HepG2 (cell line): ENCODE measurements around the gene ADCYAP1R1. TPM values are rescaled to one million over a fixed set of nuclear protein-coding genes. Genes with fewer than 3 reads are reported as not detected.

ENCODE experiments used
- ATAC-seq: fragments of 200-7000 bp; cut with Tn5 transposase; 3 replicates; pipeline ENCODE4 v1.9.1; 2020; ENCODE audit warnings: mild to moderate bottlenecking, moderate library complexity
- BruUV-seq: library from RNA; stranded (reverse); fragments of 400-500 nt; replicated peaks from 2 replicates; lab custom pipeline; 2021; lab: Mats Ljungman, UMichigan
- CTCF ChIA-PET: fragments of 300-600 bp; formaldehyde crosslinking; extraction: SDS; loops from one replicate; lab custom pipeline; 2021; ENCODE audit warnings: low total read pairs, inconsistent platforms, low intra/inter-chr PET ratio; lab: Yijun Ruan, JAX
- POLR2A ChIA-PET: fragments of 350-600 bp; sonication (Branson Sonifier 250); formaldehyde crosslinking; loops from one replicate; lab custom pipeline; 2020; ENCODE audit warnings: antibody characterized with exemption, inconsistent platforms; lab: Yijun Ruan, JAX
- DNase-seq: peaks from one replicate; pipeline ENCODE4 v3.0.0-alpha.2; 2015; ENCODE audit warnings: low spot score
- FAIRE-seq: peaks from 3 replicates; lab custom pipeline; 2011; peaks lifted over from hg19 to GRCh38; lab: Jason Lieb, UNC
- H2AFZ ChIP-seq: one replicate; pipeline ENCODE4 v1.6.1; 2011; ENCODE audit warnings: low read length, inconsistent platforms
- H3K27ac ChIP-seq: fragments of 300-600 bp; 3 replicates; pipeline ENCODE4 v1.8.0; 2011; ENCODE audit warnings: mixed run types, mild to moderate bottlenecking, mixed read lengths, low read length, inconsistent platforms; ENCODE audit not compliant: insufficient read depth; ENCODE audit errors: extremely low read length
- H3K27me3 ChIP-seq, 2 experiments: fragments of 200-600 bp in 1 of 2; 2 replicates in 1 of 2; 3 replicates in 1 of 2; pipeline versions ENCODE4 v1.6.0 to v1.8.0; 2011; ENCODE audit warnings: low read length in 2 of 2, mild to moderate bottlenecking in 2 of 2, moderate library complexity in 2 of 2, inconsistent platforms in 1 of 2; ENCODE audit not compliant: insufficient read depth in 2 of 2, control insufficient read depth in 1 of 2
- H3K36me3 ChIP-seq, 2 experiments: fragments of 200-600 bp in 1 of 2; replicated peaks in 1 of 2; 2 replicates in 1 of 2; 3 replicates in 1 of 2; pipeline versions ENCODE4 v1.5.1 to v1.8.0; 2011; ENCODE audit warnings: low read length in 2 of 2, inconsistent platforms in 1 of 2; ENCODE audit not compliant: insufficient read depth in 2 of 2, control insufficient read depth in 1 of 2
- H3K4me1 ChIP-seq: 2 replicates; pipeline ENCODE4 v1.5.1; 2012; ENCODE audit warnings: low read length, inconsistent platforms; ENCODE audit not compliant: insufficient read depth
- H3K4me2 ChIP-seq: 2 replicates; pipeline ENCODE4 v1.6.0; 2011; ENCODE audit warnings: low read depth, low read length, inconsistent platforms
- H3K4me3 ChIP-seq, 3 experiments: fragments of 200-600 bp in 1 of 3; sonication (generic), shearing (Covaris generic) in 1 of 3; replicated peaks in 1 of 3; 2 replicates each; pipeline ENCODE4 v1.5.1; 2011 to 2016; ENCODE audit warnings: low read length in 3 of 3, inconsistent platforms in 2 of 3, low read depth in 2 of 3, mild to moderate bottlenecking in 2 of 3, control low read depth in 1 of 3, mixed read lengths in 1 of 3; ENCODE audit not compliant: insufficient read depth in 1 of 3
- H3K79me2 ChIP-seq: one replicate; pipeline ENCODE4 v1.6.1; 2011; ENCODE audit warnings: low read length, inconsistent platforms; ENCODE audit not compliant: insufficient read depth
- H3K9ac ChIP-seq: 2 replicates; pipeline ENCODE4 v1.6.0; 2011; ENCODE audit warnings: mild to moderate bottlenecking, low read depth, low read length, inconsistent platforms; ENCODE audit not compliant: insufficient read depth
- H3K9me3 ChIP-seq: 2 replicates; pipeline ENCODE4 v1.5.1; 2012; ENCODE audit warnings: mild to moderate bottlenecking, low read length
- H4K20me1 ChIP-seq: 2 replicates; pipeline ENCODE4 v1.6.0; 2011; ENCODE audit warnings: inconsistent platforms, mild to moderate bottlenecking, low read length, moderate library complexity; ENCODE audit not compliant: insufficient read depth
- AHR ChIP-seq: IDR thresholded peaks from 2 replicates; pipeline ENCODE4 v1.6.1; 2018; ENCODE audit warnings: missing genetic modification reagents, missing compliant biosample characterization
- CC2D1A ChIP-seq: sonication (generic); formaldehyde crosslinking; IDR thresholded peaks from 2 replicates; pipeline ENCODE4 v1.8.1; 2023; ENCODE audit warnings: mild to moderate bottlenecking, missing genetic modification reagents
- CEBPG ChIP-seq: IDR thresholded peaks from 2 replicates; pipeline ENCODE4 v1.6.1; 2016
- GZF1 ChIP-seq: sonication (generic); formaldehyde crosslinking; IDR thresholded peaks from 2 replicates; pipeline ENCODE4 v1.5.1; 2020; ENCODE audit warnings: mild to moderate bottlenecking, missing genetic modification reagents
- KDM5B ChIP-seq: sonication (generic); formaldehyde crosslinking; IDR thresholded peaks from 2 replicates; pipeline ENCODE4 v1.4.0; 2020; ENCODE audit warnings: missing genetic modification reagents, mild to moderate bottlenecking, borderline replicate concordance
- MED13 ChIP-seq: sonication (generic); formaldehyde crosslinking; IDR thresholded peaks from 2 replicates; pipeline ENCODE4 v1.5.0; 2020; ENCODE audit warnings: missing genetic modification reagents
- NR1H2 ChIP-seq: sonication (generic); formaldehyde crosslinking; IDR thresholded peaks from 2 replicates; pipeline ENCODE4 v1.8.1; 2022; ENCODE audit warnings: low read depth, missing genetic modification reagents, borderline replicate concordance
- REL ChIP-seq: sonication (generic); formaldehyde crosslinking; conservative IDR thresholded peaks from 2 replicates; pipeline ENCODE4 v1.8.0; 2022; ENCODE audit warnings: mild to moderate bottlenecking, missing genetic modification reagents, moderate library complexity
- RNF2 ChIP-seq: fragments of 450-650 bp; conservative IDR thresholded peaks from 2 replicates; pipeline ENCODE4 v1.6.1; 2016; ENCODE audit warnings: low read depth
- SETDB1 ChIP-seq: sonication (generic); formaldehyde crosslinking; IDR thresholded peaks from 2 replicates; pipeline ENCODE4 v1.5.1; 2020; ENCODE audit warnings: missing genetic modification reagents, mild to moderate bottlenecking, borderline replicate concordance
- STAG1 ChIP-seq: sonication (generic); formaldehyde crosslinking; IDR thresholded peaks from 2 replicates; pipeline ENCODE4 v1.4.0; 2020; ENCODE audit warnings: missing genetic modification reagents
- TOE1 ChIP-seq: sonication (generic); formaldehyde crosslinking; IDR thresholded peaks from 2 replicates; pipeline ENCODE4 v1.4.0; 2020; ENCODE audit warnings: mild to moderate bottlenecking, missing genetic modification reagents
- WIZ ChIP-seq: sonication (generic); formaldehyde crosslinking; IDR thresholded peaks from 2 replicates; pipeline ENCODE4 v1.5.1; 2020; ENCODE audit warnings: mild to moderate bottlenecking, missing genetic modification reagents
- ZKSCAN8 ChIP-seq: IDR thresholded peaks from 2 replicates; pipeline ENCODE4 v1.6.1; 2016; ENCODE audit warnings: borderline replicate concordance, missing genetic modification reagents, missing compliant biosample characterization
- ZNF143 ChIP-seq: sonication (generic); formaldehyde crosslinking; IDR thresholded peaks from 2 replicates; pipeline ENCODE4 v1.4.0; 2020; ENCODE audit warnings: missing genetic modification reagents
- ZNF317 ChIP-seq: sonication (generic); formaldehyde crosslinking; IDR thresholded peaks from 2 replicates; pipeline ENCODE4 v1.5.0; 2020; ENCODE audit warnings: mild to moderate bottlenecking, missing genetic modification reagents
- ZNF367 ChIP-seq: sonication (generic); formaldehyde crosslinking; IDR thresholded peaks from 2 replicates; pipeline ENCODE4 v1.4.0; 2020; ENCODE audit warnings: missing genetic modification reagents, borderline replicate concordance
- ZNF484 ChIP-seq: sonication (generic); formaldehyde crosslinking; IDR thresholded peaks from 2 replicates; pipeline ENCODE4 v1.5.1; 2020; ENCODE audit warnings: mild to moderate bottlenecking, low read depth, missing genetic modification reagents, borderline replicate concordance
- ZNF564 ChIP-seq: sonication (generic); formaldehyde crosslinking; IDR thresholded peaks from 2 replicates; pipeline ENCODE4 v1.8.1; 2023; ENCODE audit warnings: mild to moderate bottlenecking, missing genetic modification reagents
- ZNF850 ChIP-seq: sonication (generic); formaldehyde crosslinking; conservative IDR thresholded peaks from 2 replicates; pipeline ENCODE4 v1.9.0; 2021; ENCODE audit warnings: mild to moderate bottlenecking, missing genetic modification reagents
- ZSCAN29 ChIP-seq: sonication (generic); formaldehyde crosslinking; conservative IDR thresholded peaks from 2 replicates; pipeline ENCODE4 v1.4.0; 2020; ENCODE audit warnings: mild to moderate bottlenecking, missing genetic modification reagents
- WGBS: methylation state at CpG from one replicate; pipeline ENCODE4 v1.1.6; 2017; ENCODE audit warnings: low lambda C conversion rate; 5-methylcytosine and 5-hydroxymethylcytosine counted together
- in situ Hi-C: cut with HindIII; loops from 2 replicates; pipeline ENCODE4 v1.10.0; 2017; ENCODE audit warnings: low pct_unique_long_range_greater_than_20kb; ENCODE audit not compliant: extremely low pct_ligation_motif_present
- intact Hi-C: fragments of 100-400 bp; cut with micrococcal nuclease; formaldehyde crosslinking; loops from one replicate; pipeline ENCODE4 v1.10.0; 2022; ENCODE audit not compliant: unreplicated experiment
- polyA plus RNA-seq, 8 experiments: library from polyadenylated mRNA; depleted of rRNA in 3 of 8; stranded (reverse) in 7 of 8; unstranded in 1 of 8; fragments of >200 nt; fragmentation: Illumina TruSeq in 4 of 8; extraction: Trizol in 4 of 8; gene quantifications; 2 replicates each; pipeline versions ENCODE4 v1.2.1 to v1.2.3, GENCODE V29; 2011 to 2016; ENCODE audit warnings: low read depth in 4 of 8, missing spikeins in 1 of 8, mixed read lengths in 1 of 8; ENCODE audit not compliant: insufficient read depth in 1 of 8
- total RNA-seq, 5 experiments: library from RNA; depleted of rRNA; stranded (reverse); fragments of >200 nt; fragmentation: Illumina TruSeq; extraction: Trizol; gene quantifications; 2 replicates each; pipeline ENCODE4 v1.2.3, GENCODE V29; 2016; ENCODE audit warnings: low read depth in 1 of 5
- TF ChIP-seq, protein P1 (sequence below): sonication (generic); formaldehyde crosslinking; IDR thresholded peaks from 2 replicates; pipeline ENCODE4 v1.5.0; 2020; ENCODE audit warnings: mild to moderate bottlenecking, missing genetic modification reagents

Gene ADCYAP1R1
- total and polyA plus RNA-seq, 2 of the 13 experiments (the other 11 are each of a cell fraction or from before 2014, with no cell fraction given): not detected

DNA sequence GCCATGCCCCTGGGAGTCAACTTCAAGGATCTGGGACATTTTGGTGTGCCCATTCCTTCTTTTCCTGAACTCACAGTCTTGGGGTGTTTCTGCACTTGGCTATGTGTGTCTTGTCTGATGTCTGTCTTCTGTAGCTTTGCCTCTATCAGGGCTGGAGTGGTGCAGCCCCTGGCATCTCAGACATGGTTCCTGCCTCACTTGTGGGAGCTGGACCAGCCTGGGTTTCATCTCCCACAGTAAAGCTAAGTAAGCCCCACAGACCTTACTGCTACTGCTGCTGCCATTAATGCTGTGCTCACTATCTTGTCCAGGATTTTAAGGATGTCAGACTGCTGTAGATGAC is 59.0 kb downstream of the ADCYAP1R1 start:
- DNase-seq: no peak
- no peak for FAIRE-seq
- H4K20me1 ChIP-seq: no peaks in the 10 kb centered on the region
- no peak overlapping the region for H2AFZ ChIP-seq
- H3K4me1 ChIP-seq: no peaks in the 10 kb centered on the region
- no peaks in the 10 kb centered on the region for H3K79me2 ChIP-seq
- H3K4me2 ChIP-seq: no peak overlapping the region
- H3K9ac ChIP-seq: no peak overlapping the region
- no peaks in the 10 kb centered on the region for H3K36me3 ChIP-seq
- H3K4me3 ChIP-seq: no peak overlapping the region
- ChIA-PET CTCF (no interaction called here), POLR2A (no interaction called here)
- no peak for TF ChIP-seq NR1H2
- TF ChIP-seq GZF1 (CRISPR knock-in tag): no peak
- no peak for TF ChIP-seq CEBPG (CRISPR knock-in tag)
- TF ChIP-seq ZKSCAN8 (CRISPR knock-in tag): no peak
- TF ChIP-seq RNF2: no peak
- no peak for TF ChIP-seq AHR (CRISPR knock-in tag)
- no peak for TF ChIP-seq KDM5B
- TF ChIP-seq TOE1 (CRISPR knock-in tag): no peak
- TF ChIP-seq REL (CRISPR knock-in tag): no peak
- no peak for TF ChIP-seq ZNF564 (CRISPR knock-in tag)
- TF ChIP-seq MED13 (CRISPR knock-in tag): no peak
- TF ChIP-seq, all 625 proteins: peak for 0
- intact Hi-C loops: no loop called here
- Histone ChIP-seq H3K27ac (no peak overlapping the region), H3K9me3 (no peaks in the 10 kb centered on the region), H3K27me3 (no peaks in the 10 kb centered on the region)
- ATAC-seq: no peak
- in situ Hi-C loops: no loop called here
- BruUV-seq: no TSS peak

DNA sequence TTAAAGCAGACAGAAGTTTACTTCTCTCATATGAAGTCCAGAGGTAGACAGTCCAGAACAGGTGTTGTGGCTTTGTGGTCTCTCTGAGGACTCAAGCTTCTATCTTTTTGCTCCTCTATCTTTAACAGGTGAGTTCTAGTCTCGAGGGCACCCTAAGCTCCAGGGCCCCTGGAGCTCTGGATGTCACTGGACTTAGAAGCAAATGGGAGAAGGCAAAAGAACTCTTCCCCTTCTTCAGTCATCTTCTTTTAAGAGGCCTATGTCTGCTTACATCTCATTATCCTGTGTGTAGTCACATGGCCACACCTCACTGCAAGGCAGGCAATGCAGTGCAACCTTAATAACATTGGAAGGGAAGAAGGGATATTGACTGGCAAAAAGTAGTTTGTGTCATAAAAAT is 61.6 kb downstream of the ADCYAP1R1 start:
- no peaks in the 10 kb centered on the region for H3K36me3 ChIP-seq
- H4K20me1 ChIP-seq: no peaks in the 10 kb centered on the region
- BruUV-seq: no TSS peak
- H3K4me1 ChIP-seq: no peaks in the 10 kb centered on the region
- no peak for ATAC-seq
- H3K9me3 ChIP-seq: no peaks in the 10 kb centered on the region
- H2AFZ ChIP-seq: no peak overlapping the region
- H3K27me3 ChIP-seq: no peaks in the 10 kb centered on the region
- H3K4me3 ChIP-seq: no peak overlapping the region
- no peaks in the 10 kb centered on the region for H3K79me2 ChIP-seq
- no peak overlapping the region for H3K9ac ChIP-seq
- H3K27ac ChIP-seq: no peak overlapping the region
- no peak overlapping the region for H3K4me2 ChIP-seq
- 0% methylated on average over 1 of the region's 1 CpG for whole genome bisulfite sequencing
- FAIRE-seq: no peak
- no peak for DNase-seq
- in situ Hi-C loops: no loop called here
- intact Hi-C loops: no loop called here
- CTCF ChIA-PET: no interaction called here
- POLR2A ChIA-PET: no interaction called here
- no peak for TF ChIP-seq STAG1 (CRISPR knock-in tag)
- TF ChIP-seq ZNF367 (CRISPR knock-in tag): no peak
- no peak for TF ChIP-seq ZSCAN29 (CRISPR knock-in tag)
- no peak for TF ChIP-seq ZNF317 (CRISPR knock-in tag)
- TF ChIP-seq ZNF484 (CRISPR knock-in tag): no peak
- TF ChIP-seq SETDB1 (CRISPR knock-in tag): no peak
- TF ChIP-seq WIZ: no peak
- TF ChIP-seq ZNF850 (CRISPR knock-in tag): no peak
- TF ChIP-seq, protein P1, sequence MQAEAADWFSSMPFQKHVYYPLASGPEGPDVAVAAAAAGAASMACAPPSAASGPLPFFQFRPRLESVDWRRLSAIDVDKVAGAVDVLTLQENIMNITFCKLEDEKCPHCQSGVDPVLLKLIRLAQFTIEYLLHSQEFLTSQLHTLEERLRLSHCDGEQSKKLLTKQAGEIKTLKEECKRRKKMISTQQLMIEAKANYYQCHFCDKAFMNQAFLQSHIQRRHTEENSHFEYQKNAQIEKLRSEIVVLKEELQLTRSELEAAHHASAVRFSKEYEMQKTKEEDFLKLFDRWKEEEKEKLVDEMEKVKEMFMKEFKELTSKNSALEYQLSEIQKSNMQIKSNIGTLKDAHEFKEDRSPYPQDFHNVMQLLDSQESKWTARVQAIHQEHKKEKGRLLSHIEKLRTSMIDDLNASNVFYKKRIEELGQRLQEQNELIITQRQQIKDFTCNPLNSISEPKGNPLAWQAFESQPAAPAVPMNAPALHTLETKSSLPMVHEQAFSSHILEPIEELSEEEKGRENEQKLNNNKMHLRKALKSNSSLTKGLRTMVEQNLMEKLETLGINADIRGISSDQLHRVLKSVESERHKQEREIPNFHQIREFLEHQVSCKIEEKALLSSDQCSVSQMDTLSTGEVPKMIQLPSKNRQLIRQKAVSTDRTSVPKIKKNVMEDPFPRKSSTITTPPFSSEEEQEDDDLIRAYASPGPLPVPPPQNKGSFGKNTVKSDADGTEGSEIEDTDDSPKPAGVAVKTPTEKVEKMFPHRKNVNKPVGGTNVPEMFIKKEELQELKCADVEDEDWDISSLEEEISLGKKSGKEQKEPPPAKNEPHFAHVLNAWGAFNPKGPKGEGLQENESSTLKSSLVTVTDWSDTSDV (CRISPR knock-in tag): no peak
- TF ChIP-seq ZNF143 (CRISPR knock-in tag): no peak
- no peak for TF ChIP-seq CC2D1A (CRISPR knock-in tag)
